Testis (tissue), 3 donors: Measurements from ENCODE around the gene ZMAT5. TPM values are rescaled to one million over a fixed set of nuclear protein-coding genes. Genes with fewer than 3 reads are reported as not detected.

Source experiments
- DNase-seq: peaks from one replicate; pipeline ENCODE4 v3.0.0-alpha.2; 2019
- H3K27ac ChIP-seq, 2 donors: fragments of 200-600 bp; sonication (generic); one replicate each; pipeline ENCODE4 v1.5.1; 2019
- H3K27me3 ChIP-seq: fragments of 200-600 bp; sonication (generic); one replicate; pipeline ENCODE4 v1.5.1; 2019
- H3K36me3 ChIP-seq: fragments of 200-600 bp; sonication (generic); one replicate; pipeline ENCODE4 v1.5.1; 2017; ENCODE audit warnings: low read depth; ENCODE audit errors: missing control alignments
- H3K4me1 ChIP-seq: fragments of 200-600 bp; sonication (generic); one replicate; pipeline ENCODE4 v1.5.1; 2019
- H3K4me3 ChIP-seq, 2 donors: fragments of 200-600 bp; sonication (generic); one replicate each; pipeline ENCODE4 v1.5.1; 2017 to 2019
- H3K9me3 ChIP-seq: fragments of 200-600 bp; sonication (generic); one replicate; pipeline ENCODE4 v1.5.1; 2017
- CTCF ChIP-seq, 3 experiments: fragments of 450-650 bp in 2 of 3; fragments of 200-600 bp in 1 of 3; sonication (generic) in 1 of 3; IDR thresholded peaks; one replicate each; pipeline ENCODE4 v1.5.1; 2016 to 2019; ENCODE audit warnings: antibody characterized with exemption in 3 of 3, mild to moderate bottlenecking in 2 of 3, moderate library complexity in 1 of 3
- POLR2A ChIP-seq: fragments of 450-650 bp; IDR thresholded peaks from one replicate; pipeline ENCODE4 v1.6.1; 2017; ENCODE audit warnings: antibody characterized with exemption, mild to moderate bottlenecking, moderate library complexity
- WGBS, 2 donors: methylation state at CpG; one replicate each; pipeline ENCODE4 v1.1.5; 2018; 5-methylcytosine and 5-hydroxymethylcytosine counted together
- intact Hi-C: fragments of 100-400 bp; cut with DNase I; formaldehyde crosslinking; loops from one replicate; pipeline ENCODE4 v1.15.1; 2023; ENCODE audit warnings: low total_unique reads
- polyA plus RNA-seq: library from polyadenylated mRNA; stranded (reverse); fragments of 350-450 nt; fragmentation: Illumina TruSeq; extraction: RNeasy Lipid Tissue Mini Kit (QIAGEN cat#74804); gene quantifications from one replicate; pipeline ENCODE4 v1.2.3, GENCODE V29; 2014; ENCODE audit warnings: low read depth, low replicate concordance; ENCODE audit not compliant: insufficient read depth
- small RNA-seq, 2 donors: library from RNA; depleted of rRNA; stranded (forward); fragments of <200 nt; gene quantifications; one replicate each; pipeline ENCODE3, GENCODE V24; 2016
- total RNA-seq, 2 donors: library from RNA; depleted of rRNA; stranded (reverse); fragments of >200 nt; gene quantifications; one replicate each; pipeline ENCODE4 v1.2.3, GENCODE V29; 2016

The ZMAT5 gene
- total and polyA plus RNA-seq, 3 donors from 2014 or later, result 16.7 to 23.4 (median 19.6) TPM

GRCh38 chr22:29683536-29683935 lies 83.3 kb downstream of the ZMAT5 start:
- Histone ChIP-seq H3K4me1 (no peaks in the 10 kb centered on the region), H3K4me3 (no peak overlapping the region), H3K36me3 (no peaks in the 10 kb centered on the region), H3K27me3 (no peaks in the 10 kb centered on the region), H3K9me3 (no peaks in the 10 kb centered on the region), H3K27ac (no peak overlapping the region)
- WGBS, 2 donors, result 91 to 94% methylated on average over 4 of the region's 4 CpGs
- TF ChIP-seq CTCF (IDR thresholded peaks at IDR 0.05), result no peak
- no peak for TF ChIP-seq POLR2A
- no peak for DNase-seq
- intact Hi-C loops, result no loop called here

Small RNA genes within 50 kb of the gene (small RNA-seq; reads per million reads assigned to genes)
- gene AC004882.2, result 0 reads per million in 2 donors
- gene RF00019, result 0 reads per million in 2 donors

Other genes with a start within 250 kb of the ZMAT5 start
- gene THOC5, start 213.2 kb downstream of the ZMAT5 start, total RNA-seq, result 10 to 100 TPM; 46.0 to 59.1 TPM
- gene THOC5, start 213.2 kb downstream of the ZMAT5 start, polyA plus RNA-seq, result 58.7 TPM
- 10 to 100 TPM; 27.5 to 36.5 TPM for gene NIPSNAP1, start 185.9 kb downstream of the ZMAT5 start, total RNA-seq
- gene NIPSNAP1, start 185.9 kb downstream of the ZMAT5 start, polyA plus RNA-seq, result 37.1 TPM
- 10 to 100 TPM; 23.4 to 32.5 TPM for gene NF2, start 163.4 kb downstream of the ZMAT5 start, total RNA-seq
- 45.2 TPM for gene NF2, start 163.4 kb downstream of the ZMAT5 start, polyA plus RNA-seq
- 1 to 10 TPM in 1 of 2 donors, under 1 TPM in 1; 0.79 to 1.6 TPM for gene CABP7, start 47.0 kb downstream of the ZMAT5 start, total RNA-seq
- gene CABP7, start 47.0 kb downstream of the ZMAT5 start, polyA plus RNA-seq, result 1.6 TPM
- gene UQCR10, start 362 bp upstream of the ZMAT5 start, total RNA-seq, result 100 to 1,000 TPM in 1 of 2 donors, 10 to 100 TPM in 1; 91.3 to 122 TPM
- 211 TPM for gene UQCR10, start 362 bp upstream of the ZMAT5 start, polyA plus RNA-seq
- 10 to 100 TPM; 91.5 to 93.8 TPM for gene ASCC2, start 71.3 kb upstream of the ZMAT5 start, total RNA-seq
- gene ASCC2, start 71.3 kb upstream of the ZMAT5 start, polyA plus RNA-seq, result 108 TPM
- gene MTMR3, start 116.2 kb upstream of the ZMAT5 start, total RNA-seq, result 100 to 1,000 TPM; 130 to 137 TPM
- gene MTMR3, start 116.2 kb upstream of the ZMAT5 start, polyA plus RNA-seq, result 75.2 TPM